Thymus (tissue), 11 donors: ENCODE data around the gene PRKCD. TPM values are rescaled to one million over a fixed set of nuclear protein-coding genes. Genes with fewer than 3 reads are reported as not detected.

Source experiments
- DNase-seq, 9 donors: peaks; one replicate each; pipeline ENCODE4 v3.0.0-alpha.2; 2013; ENCODE audit warnings: low spot score in 9 of 9, low read depth in 6 of 9, missing footprints in 1 of 9
- H3K27ac ChIP-seq, 2 donors: one replicate each; pipeline ENCODE4 v1.5.1; 2013; ENCODE audit warnings: control low read depth in 1 of 2, low read depth in 1 of 2, low read length in 1 of 2, mild to moderate bottlenecking in 1 of 2, moderate library complexity in 1 of 2
- H3K27me3 ChIP-seq, 2 donors: one replicate each; pipeline ENCODE4 v1.5.1; 2013; ENCODE audit warnings: low read length in 1 of 2; ENCODE audit not compliant: control insufficient read depth in 2 of 2, insufficient read depth in 1 of 2
- H3K36me3 ChIP-seq, 2 donors: one replicate each; pipeline ENCODE4 v1.5.1; 2013; ENCODE audit warnings: low read length in 1 of 2, mild to moderate bottlenecking in 1 of 2, moderate library complexity in 1 of 2; ENCODE audit not compliant: control insufficient read depth in 2 of 2, insufficient read depth in 2 of 2
- H3K4me1 ChIP-seq, 2 donors: one replicate each; pipeline ENCODE4 v1.5.1; 2013; ENCODE audit warnings: low read length in 2 of 2; ENCODE audit not compliant: control insufficient read depth in 2 of 2, insufficient read depth in 2 of 2
- H3K4me3 ChIP-seq, 2 donors: one replicate each; pipeline ENCODE4 v1.5.1; 2013; ENCODE audit warnings: low read length in 2 of 2, control low read depth in 1 of 2, mild to moderate bottlenecking in 1 of 2
- H3K9me3 ChIP-seq, 2 donors: one replicate each; pipeline ENCODE4 v1.5.1; 2013; ENCODE audit warnings: low read length in 1 of 2, mild to moderate bottlenecking in 1 of 2; ENCODE audit not compliant: control insufficient read depth in 2 of 2, insufficient read depth in 1 of 2
- WGBS: extraction: QIAGEN DNeasy Blood & Tissue Kit; methylation state at CpG from one replicate; pipeline ENCODE4 v1.1.7; 2013; 5-methylcytosine and 5-hydroxymethylcytosine counted together
- polyA plus RNA-seq: library from polyadenylated mRNA; stranded (reverse); fragments of 200-250 nt; gene quantifications from one replicate; pipeline ENCODE4 v1.2.3, GENCODE V29; 2013
- total RNA-seq: library from RNA; stranded (reverse); fragments of 120-200 nt; gene quantifications from one replicate; pipeline ENCODE4 v1.2.4, GENCODE V29; 2013
- donor health status: healthy.

The PRKCD gene
- total and polyA plus RNA-seq, 2 donors = 2.4 to 15.3 TPM

GRCh38 chr3:53171827-53172505 lies 11.0 kb downstream of the PRKCD start:
- H3K27me3 ChIP-seq = no peaks in the 10 kb centered on the region
- WGBS = 83% methylated on average over 7 of the region's 7 CpGs
- no peak overlapping the region for H3K27ac ChIP-seq
- no peak for DNase-seq
- H3K9me3 ChIP-seq = peaks cover 0 to 6% of the 10 kb centered on the region in 2 donors
- H3K4me3 ChIP-seq = no peak overlapping the region
- H3K36me3 ChIP-seq = peaks cover 0 to 5% of the 10 kb centered on the region in 2 donors
- H3K4me1 ChIP-seq = peaks cover 0 to 61% of the 10 kb centered on the region in 2 donors

GRCh38 chr3:53173107-53173506 lies 12.1 kb downstream of the PRKCD start:
- H3K4me1 ChIP-seq = peaks cover 0 to 56% of the 10 kb centered on the region in 2 donors
- peaks cover 0 to under 1% of the 10 kb centered on the region in 2 donors for H3K9me3 ChIP-seq
- no peaks in the 10 kb centered on the region for H3K27me3 ChIP-seq
- H3K36me3 ChIP-seq = peaks cover 0 to 5% of the 10 kb centered on the region in 2 donors
- no peak overlapping the region for H3K4me3 ChIP-seq
- 88% methylated on average over 5 of the region's 5 CpGs for WGBS
- no peak overlapping the region for H3K27ac ChIP-seq
- DNase-seq = no peak

- WGBS = 89% methylated on average over 9 of the region's 9 CpGs
- H3K4me1 ChIP-seq = peaks cover 0 to 43% of the 10 kb centered on the region in 2 donors
- H3K36me3 ChIP-seq = peaks cover 7 to 13% of the 10 kb centered on the region in 2 donors
- H3K27ac ChIP-seq = no peak overlapping the region
- no peak overlapping the region for H3K4me3 ChIP-seq
- H3K9me3 ChIP-seq = no peaks in the 10 kb centered on the region
- no peaks in the 10 kb centered on the region for H3K27me3 ChIP-seq
- no peak for DNase-seq
These were observed 13.6 kb downstream of the PRKCD start for GRCh38 chr3:53174346-53175250.

- peaks cover 0 to 30% of the 10 kb centered on the region in 2 donors for H3K4me1 ChIP-seq
- H3K27me3 ChIP-seq = no peaks in the 10 kb centered on the region
- DNase-seq = no peak
- no peaks in the 10 kb centered on the region for H3K9me3 ChIP-seq
- no peak overlapping the region for H3K27ac ChIP-seq
- H3K36me3 ChIP-seq = peaks cover 11 to 17% of the 10 kb centered on the region in 2 donors
- no peak overlapping the region for H3K4me3 ChIP-seq
- WGBS = 98% methylated on average over 9 of the region's 9 CpGs
These were observed 14.9 kb downstream of the PRKCD start for GRCh38 chr3:53175613-53176540.

GRCh38 chr3:53178246-53178645 lies 17.2 kb downstream of the PRKCD start:
- no peak for DNase-seq
- Histone ChIP-seq H3K27ac (no peak overlapping the region), H3K4me3 (no peak overlapping the region), H3K9me3 (no peaks in the 10 kb centered on the region), H3K27me3 (no peaks in the 10 kb centered on the region), H3K4me1 (peaks cover 0 to 6% of the 10 kb centered on the region in 2 donors), H3K36me3 (peaks cover 29 to 31% of the 10 kb centered on the region in 2 donors)
- 98% methylated on average over 15 of the region's 15 CpGs for WGBS

GRCh38 chr3:53179580-53179979 lies 18.6 kb downstream of the PRKCD start:
- Histone ChIP-seq H3K27ac (no peak overlapping the region), H3K9me3 (no peaks in the 10 kb centered on the region), H3K4me1 (peaks cover 0 to 2% of the 10 kb centered on the region in 2 donors), H3K27me3 (no peaks in the 10 kb centered on the region), H3K36me3 (peaks cover 35 to 36% of the 10 kb centered on the region in 2 donors), H3K4me3 (no peak overlapping the region)
- no peak for DNase-seq
- WGBS = 96% methylated on average over 20 of the region's 20 CpGs

- Histone ChIP-seq H3K9me3 (no peaks in the 10 kb centered on the region), H3K27me3 (no peaks in the 10 kb centered on the region), H3K27ac (no peak overlapping the region), H3K4me3 (no peak overlapping the region), H3K4me1 (no peaks in the 10 kb centered on the region), H3K36me3 (peaks cover 35 to 40% of the 10 kb centered on the region in 2 donors)
- DNase-seq = no peak
- WGBS = 96% methylated on average over 11 of the region's 11 CpGs
These were observed 19.5 kb downstream of the PRKCD start for GRCh38 chr3:53180305-53181023.

- H3K27me3 ChIP-seq = no peaks in the 10 kb centered on the region
- peaks cover 38 to 39% of the 10 kb centered on the region in 2 donors for H3K36me3 ChIP-seq
- H3K27ac ChIP-seq = no peak overlapping the region
- no peak overlapping the region for H3K4me3 ChIP-seq
- DNase-seq = no peak
- H3K9me3 ChIP-seq = no peaks in the 10 kb centered on the region
- WGBS = 94% methylated on average over 4 of the region's 4 CpGs
- H3K4me1 ChIP-seq = no peaks in the 10 kb centered on the region
These were observed 20.0 kb downstream of the PRKCD start for GRCh38 chr3:53181024-53181371.
